GM21529 (cell line): Measurements from ENCODE around the gene ZNF557.
"Not testable (repeated sequence)": the region's sequence is repeated elsewhere in the genome, so short reads cannot be mapped to it uniquely, and the experiment has no call there.

Experiments used
- ATAC-seq: cut with Tn5 transposase; IDR thresholded peaks from one replicate; pipeline ENCODE4 v1.9.1; 2021; ENCODE audit not compliant: unreplicated experiment

Gene ZNF557

DNA sequence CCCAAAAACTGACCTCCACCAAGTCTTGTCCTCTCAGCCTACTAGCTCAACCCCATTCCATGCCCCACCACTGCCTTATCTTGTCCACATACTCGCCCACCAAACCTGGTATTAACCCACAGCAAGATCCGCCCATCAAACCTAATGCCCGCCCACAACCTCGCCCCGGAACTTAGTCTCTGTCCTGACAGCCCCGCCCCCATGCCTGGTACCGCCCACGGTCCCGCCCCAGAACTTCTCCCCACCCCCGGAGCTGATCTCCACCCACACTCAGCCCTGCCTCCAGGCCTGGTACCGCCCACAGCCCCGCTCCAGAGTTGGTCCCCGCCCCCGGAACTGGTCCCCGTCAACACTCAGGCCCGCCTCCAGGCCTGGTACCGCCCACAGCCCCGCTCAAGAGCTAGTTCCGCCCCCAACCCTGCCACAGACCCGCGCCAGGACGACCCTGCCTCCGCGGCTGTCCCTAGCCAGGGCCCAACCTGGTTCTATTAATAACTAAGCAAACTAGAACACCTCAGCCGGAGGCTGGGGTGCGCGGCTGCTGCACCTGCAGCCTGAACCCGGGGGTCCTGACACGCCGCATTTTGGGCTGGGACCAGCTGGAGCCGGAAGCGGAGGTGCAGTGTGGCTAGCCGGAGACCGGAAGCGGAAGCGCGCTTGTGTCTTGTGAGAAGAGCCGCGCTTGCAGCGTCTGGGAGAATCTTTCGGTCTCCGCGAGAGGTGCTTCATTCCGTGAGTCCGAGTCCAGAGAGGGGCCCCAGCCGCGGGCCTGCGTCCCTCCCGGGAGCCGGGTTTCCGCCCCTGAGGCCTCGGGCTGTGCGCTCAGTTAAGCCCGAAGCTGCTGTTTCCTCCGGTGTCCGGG, at the start of gene ZNF557:
ZNF557 (plus strand) TSS at position 662 of the 862 bp plus-strand sequence. CDS start 5,372 bp downstream, outside the sequence.
- peak; percentile 94 for ATAC-seq

DNA sequence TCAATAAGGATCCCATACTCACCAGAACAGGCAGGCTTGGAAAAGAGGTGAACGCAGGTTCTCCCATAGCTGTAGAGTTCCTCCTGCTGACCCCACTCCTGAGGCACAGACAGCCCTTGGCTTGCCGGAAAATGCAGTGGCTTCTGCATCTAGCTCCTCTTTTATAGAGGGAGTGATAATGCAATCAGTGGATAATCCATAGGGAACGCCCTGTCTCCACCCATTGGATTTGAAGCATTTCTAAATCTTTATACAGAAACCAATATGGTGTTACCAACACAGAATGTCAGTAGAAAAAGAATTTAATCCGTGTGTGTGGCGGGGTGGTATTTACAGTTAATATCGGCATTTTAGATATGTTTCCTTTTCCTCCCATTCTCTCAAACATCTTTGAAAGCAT, 48.2 kb upstream of the ZNF557 start, which contains the start of gene MBD3L2B:
MBD3L2B (minus strand) TSS at position 101 of the 400 bp plus-strand sequence; CDS start at position 67, 34 bp downstream.
- not testable (repeated sequence) for ATAC-seq

DNA sequence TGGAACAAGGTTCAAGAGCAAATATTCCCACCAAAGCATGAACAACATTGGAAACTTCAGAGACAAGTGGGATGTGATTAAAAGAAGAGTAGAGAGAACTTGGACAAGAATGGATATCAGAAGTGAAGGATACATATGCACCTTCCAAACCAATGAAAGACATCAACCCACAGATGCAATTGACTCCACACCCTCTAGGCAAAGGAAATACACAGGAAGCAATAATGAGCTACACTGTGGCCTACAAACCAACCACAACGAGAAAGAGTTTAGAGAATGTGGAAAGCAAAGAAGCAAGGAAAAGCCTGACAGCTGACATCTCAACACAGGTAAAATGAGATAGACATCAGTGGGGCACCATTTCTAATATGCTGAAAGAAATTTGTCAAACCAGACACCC, 40.7 kb upstream of the ZNF557 start:
- not testable (repeated sequence) for ATAC-seq

DNA sequence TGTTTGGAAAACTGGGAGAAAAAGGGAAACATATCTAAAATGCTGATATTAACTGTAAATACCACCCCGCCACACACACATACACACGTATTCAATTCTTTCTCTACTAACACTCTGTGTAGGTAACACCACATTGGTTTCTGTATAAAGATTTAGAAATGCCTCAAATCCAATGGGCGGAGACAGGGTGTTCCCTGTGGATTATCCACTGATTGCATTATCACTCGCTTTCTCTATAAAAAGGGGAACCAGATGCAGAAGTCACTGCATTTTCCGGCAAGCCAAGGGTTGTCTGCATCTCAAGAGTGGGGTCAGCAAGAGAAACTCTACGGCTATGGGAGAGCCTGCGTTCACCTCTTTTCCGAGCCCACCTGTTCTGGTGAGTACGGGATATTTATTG, 39.2 kb upstream of the ZNF557 start, which contains the start of gene MBD3L5:
MBD3L5 (plus strand) TSS at position 301 of the 400 bp plus-strand sequence; CDS start at position 335, 34 bp downstream.
- not testable (repeated sequence) for ATAC-seq

DNA sequence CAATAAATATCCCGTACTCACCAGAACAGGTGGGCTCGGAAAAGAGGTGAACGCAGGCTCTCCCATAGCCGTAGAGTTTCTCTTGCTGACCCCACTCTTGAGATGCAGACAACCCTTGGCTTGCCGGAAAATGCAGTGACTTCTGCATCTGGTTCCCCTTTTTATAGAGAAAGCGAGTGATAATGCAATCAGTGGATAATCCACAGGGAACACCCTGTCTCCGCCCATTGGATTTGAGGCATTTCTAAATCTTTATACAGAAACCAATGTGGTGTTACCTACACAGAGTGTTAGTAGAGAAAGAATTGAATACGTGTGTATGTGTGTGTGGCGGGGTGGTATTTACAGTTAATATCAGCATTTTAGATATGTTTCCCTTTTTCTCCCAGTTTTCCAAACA, 29.4 kb upstream of the ZNF557 start, which contains the start of gene MBD3L4:
MBD3L4 (minus strand) TSS at position 101 of the 400 bp plus-strand sequence; CDS start at position 66, 35 bp downstream.
- not testable (repeated sequence) for ATAC-seq

DNA sequence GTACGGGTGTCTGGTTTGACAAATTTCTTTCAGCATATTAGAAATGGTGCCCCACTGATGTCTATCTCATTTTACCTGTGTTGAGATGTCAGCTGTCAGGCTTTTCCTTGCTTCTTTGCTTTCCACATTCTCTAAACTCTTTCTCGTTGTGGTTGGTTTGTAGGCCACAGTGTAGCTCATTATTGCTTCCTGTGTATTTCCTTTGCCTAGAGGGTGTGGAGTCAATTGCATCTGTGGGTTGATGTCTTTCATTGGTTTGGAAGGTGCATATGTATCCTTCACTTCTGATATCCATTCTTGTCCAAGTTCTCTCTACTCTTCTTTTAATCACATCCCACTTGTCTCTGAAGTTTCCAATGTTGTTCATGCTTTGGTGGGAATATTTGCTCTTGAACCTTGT, 27.9 kb upstream of the ZNF557 start:
- not testable (repeated sequence) for ATAC-seq

DNA sequence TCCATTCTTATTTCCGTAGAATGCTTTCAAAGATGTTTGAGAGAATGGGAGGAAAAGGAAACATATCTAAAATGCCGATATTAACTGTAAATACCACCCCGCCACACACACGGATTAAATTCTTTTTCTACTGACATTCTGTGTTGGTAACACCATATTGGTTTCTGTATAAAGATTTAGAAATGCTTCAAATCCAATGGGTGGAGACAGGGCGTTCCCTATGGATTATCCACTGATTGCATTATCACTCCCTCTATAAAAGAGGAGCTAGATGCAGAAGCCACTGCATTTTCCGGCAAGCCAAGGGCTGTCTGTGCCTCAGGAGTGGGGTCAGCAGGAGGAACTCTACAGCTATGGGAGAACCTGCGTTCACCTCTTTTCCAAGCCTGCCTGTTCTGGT, 20.5 kb upstream of the ZNF557 start, which contains the start of gene MBD3L2:
MBD3L2 (plus strand) TSS at position 301 of the 400 bp plus-strand sequence; CDS start at position 354, 53 bp downstream.
- not testable (repeated sequence) for ATAC-seq

DNA sequence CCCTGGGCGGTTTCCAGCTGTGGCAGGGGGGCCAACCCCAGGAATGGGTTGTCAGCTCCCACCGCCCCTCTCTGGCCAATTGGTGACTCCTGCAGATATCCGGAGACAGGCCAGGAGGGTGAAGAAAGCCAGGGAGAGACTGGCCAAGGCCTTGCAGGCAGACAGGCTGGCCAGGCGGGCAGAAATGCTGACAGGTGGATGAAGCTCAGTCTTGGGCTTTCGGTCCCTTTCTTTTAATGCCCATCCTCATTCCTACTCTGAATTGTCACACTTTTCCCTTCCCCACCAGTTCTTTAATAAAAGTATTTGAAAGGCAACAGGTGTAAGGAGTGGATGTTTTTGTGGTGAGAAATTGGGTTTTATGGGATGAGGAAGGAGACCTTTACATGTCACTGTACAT, 18.1 kb upstream of the ZNF557 start:
- not testable (repeated sequence) for ATAC-seq

DNA sequence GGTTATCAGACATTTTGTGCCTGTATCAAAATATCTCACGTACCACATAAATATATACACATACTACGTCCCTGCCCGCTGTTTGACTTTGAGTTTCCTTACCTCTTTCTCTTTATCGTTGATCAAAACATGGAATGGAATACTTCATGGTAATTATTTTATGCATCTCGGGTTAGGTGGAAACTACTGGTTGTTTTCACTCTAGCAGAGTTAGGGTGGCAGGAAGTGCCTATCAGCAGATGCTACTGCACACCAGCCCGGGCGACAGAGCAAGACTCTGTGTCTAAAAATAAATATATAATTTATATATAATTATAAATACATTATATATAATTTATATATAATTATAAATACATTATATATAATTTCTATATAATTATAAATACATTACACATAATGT, 16.6 kb upstream of the ZNF557 start:
- ATAC-seq = not testable (repeated sequence)

DNA sequence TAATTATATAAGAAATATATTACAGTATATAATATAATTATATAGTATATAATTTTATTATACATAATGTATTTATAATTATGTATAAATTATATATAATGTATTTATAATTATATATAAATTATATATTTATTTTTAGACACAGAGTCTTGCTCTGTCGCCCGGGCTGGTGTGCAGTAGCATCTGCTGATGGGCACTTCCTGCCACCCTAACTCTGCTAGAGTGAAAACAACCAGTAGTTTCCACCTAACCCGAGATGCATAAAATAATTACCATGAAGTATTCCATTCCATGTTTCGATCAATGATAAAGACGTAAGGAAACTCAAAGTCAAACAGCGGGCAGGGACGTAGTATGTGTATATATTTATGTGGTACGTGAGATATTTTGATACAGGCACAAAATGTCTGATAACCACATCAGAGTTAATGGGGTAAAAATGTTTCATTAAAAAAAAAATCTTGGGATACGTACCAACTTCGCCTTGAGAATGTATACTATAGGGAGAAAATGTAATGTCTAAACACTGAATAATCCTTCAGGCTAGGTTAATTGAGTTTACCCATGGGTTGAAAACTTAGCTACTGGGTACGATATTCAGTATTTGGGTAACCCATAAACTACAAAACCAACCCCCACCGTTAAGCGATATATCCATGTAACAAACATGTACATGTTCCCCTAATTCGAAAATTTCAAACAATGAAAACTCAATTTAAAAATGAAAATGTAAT, 14.7 kb upstream of the ZNF557 start:
- not testable (repeated sequence) for ATAC-seq

DNA sequence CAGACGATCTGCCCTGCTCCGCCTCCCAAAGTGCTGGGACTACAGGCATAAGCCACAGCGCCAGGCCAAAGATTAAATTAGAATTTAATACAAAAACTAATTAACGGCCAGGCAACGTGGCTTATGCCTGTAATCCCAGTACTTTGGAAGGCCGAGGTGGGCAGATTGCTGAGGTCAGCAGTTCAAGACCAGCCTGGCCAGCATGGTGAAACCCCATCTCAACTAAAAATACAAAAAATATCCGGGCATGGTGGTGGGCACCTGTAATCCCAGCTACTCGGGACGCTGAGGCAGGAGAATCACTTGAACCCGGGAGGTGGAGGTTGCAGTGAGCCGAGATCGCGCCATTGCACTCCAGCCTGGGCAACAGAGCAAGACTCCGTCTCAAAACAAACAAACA, 13.8 kb upstream of the ZNF557 start:
- not testable (repeated sequence) for ATAC-seq

DNA sequence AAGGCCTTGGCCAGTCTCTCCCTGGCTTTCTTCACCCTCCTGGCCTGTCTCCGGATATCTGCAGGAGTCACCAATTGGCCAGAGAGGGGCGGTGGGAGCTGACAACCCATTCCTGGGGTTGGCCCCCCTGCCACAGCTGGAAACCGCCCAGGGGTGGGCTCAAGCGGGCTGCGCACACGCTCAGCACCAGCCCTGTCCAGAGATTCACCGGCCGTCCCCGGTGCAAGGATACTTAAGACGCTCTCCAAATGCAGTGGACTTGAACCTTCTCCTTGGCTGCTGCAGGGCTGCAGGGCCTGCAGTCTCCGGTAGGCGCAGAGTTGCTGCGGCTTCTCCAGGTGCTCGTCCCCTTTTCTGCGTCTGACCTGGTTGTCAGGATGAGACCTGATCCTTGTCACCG, 13.1 kb upstream of the ZNF557 start:
- ATAC-seq = not testable (repeated sequence)

DNA sequence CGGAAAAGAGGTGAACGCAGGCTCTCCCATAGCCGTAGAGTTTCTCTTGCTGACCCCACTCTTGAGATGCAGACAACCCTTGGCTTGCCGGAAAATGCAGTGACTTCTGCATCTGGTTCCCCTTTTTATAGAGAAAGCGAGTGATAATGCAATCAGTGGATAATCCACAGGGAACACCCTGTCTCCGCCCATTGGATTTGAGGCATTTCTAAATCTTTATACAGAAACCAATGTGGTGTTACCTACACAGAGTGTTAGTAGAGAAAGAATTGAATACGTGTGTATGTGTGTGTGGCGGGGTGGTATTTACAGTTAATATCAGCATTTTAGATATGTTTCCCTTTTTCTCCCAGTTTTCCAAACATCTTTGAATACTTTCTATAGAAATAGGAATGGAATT, 10.9 kb upstream of the ZNF557 start, which contains the start of gene MBD3L3:
MBD3L3 (minus strand) TSS at position 101 of the 400 bp plus-strand sequence; CDS start at position 30, 71 bp downstream.
- ATAC-seq = not testable (repeated sequence)

DNA sequence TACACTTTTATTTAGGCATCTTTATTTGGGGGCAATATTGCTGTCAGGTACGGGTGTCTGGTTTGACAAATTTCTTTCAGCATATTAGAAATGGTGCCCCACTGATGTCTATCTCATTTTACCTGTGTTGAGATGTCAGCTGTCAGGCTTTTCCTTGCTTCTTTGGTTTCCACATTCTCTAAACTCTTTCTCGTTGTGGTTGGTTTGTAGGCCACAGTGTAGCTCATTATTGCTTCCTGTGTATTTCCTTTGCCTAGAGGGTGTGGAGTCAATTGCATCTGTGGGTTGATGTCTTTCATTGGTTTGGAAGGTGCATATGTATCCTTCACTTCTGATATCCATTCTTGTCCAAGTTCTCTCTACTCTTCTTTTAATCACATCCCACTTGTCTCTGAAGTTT, 9.5 kb upstream of the ZNF557 start:
- not testable (repeated sequence) for ATAC-seq

DNA sequence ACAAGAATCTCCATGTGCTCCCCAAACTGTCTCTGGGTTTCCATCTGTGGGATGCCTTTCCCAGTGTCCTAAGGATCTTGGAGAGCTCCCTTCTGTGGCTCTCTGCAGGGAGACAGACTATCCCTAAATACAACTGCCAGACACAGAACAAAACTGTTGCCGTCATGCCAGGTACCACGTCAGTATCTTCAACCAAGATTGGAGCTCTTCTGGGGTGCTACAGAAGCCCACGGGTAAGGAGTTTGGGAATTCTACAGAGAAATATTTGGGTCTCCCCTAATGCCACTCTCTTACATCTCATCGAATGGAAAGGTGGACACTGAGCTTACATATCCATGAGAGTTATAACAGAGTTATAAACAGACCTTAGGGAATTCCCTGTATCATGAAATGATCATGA, 6.2 kb upstream of the ZNF557 start:
- ATAC-seq = no peak

DNA sequence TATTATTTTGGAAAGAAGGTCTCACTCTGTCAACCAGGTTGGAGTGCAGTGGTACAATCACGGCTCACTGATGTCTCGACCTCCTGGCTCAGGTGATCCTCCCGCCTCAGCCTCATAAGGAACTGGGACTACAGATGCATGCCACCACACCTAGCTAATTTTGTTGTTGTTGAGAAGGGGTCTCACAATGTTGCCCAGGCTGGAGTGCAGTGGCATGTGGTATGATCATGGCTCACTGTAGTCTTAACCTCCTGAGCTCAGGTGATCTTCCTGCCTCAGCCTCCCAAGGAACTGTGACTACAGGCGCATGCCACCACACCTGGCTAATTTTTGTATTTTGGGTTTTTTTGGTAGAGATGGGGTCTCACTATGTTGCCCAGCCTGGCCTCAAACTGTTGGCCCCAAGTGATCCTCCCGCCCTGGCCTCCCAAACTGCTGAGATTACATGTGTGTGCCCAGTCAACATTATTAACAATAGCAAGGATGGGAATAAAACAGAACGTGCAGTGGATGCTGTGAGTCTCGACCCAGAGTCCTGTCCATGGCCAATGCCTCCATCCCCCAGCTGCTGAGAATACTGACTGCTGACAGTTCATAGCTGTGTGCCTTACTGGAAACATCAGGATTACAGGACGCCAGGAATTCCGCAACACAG, 5.6 kb upstream of the ZNF557 start:
- no peak for ATAC-seq

DNA sequence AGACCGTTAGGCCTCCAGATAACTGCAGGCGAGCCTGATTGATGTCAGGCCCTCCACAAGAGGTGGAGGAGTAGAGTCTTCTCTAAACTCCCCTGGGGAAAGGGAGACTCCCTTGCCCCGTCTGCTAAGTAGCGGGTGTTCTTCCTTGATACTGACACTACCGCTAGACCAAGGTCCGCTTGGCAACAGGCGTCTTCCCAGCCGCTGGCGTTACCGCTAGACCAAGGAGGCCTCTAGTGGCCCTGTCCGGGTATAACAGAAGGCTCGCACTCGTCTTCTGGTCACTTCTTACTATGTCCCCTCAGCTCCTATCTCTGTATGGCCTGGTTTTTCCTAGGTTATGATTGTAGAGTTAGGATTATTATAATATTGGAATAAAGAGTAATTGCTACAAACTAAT, 2.4 kb upstream of the ZNF557 start:
- ATAC-seq = not testable (repeated sequence)

DNA sequence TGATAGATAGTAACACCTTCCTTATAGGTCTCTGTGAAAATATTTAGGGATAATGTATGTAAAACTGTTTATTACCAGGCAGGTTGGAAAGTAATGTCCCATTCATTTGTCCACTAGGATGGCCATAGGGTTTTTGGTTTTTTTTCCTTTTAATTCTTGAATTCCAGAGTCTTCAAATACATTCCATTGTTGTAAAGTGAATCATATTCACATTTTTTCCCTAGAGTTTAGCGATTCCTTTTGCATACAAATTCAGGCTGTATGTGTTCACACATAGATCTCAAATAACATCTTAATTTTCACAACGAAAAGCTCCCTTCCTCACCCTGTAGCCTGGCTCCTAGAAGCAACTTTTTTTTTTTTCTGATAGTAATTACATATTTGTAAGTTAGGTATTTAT, 1.8 kb upstream of the ZNF557 start:
- no peak for ATAC-seq

DNA sequence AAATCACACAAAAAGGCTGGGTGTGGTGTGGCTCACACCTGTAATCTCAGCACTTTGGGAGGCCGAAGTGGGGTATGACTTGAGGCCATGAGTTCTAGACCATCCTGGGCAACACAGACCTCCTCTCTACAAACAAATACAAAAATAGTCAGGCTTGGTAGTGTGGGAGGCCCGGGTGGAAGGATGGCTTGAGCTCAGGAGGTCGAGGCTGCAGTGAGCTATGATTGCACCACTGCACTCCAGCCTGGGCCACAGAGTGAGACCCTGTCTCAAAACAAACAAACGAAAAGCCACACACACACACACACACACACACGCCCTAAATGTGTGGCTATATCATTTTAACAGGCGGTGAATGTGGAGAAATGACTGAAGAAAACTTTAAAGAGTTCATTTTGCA, 904 bp upstream of the ZNF557 start:
- ATAC-seq = no peak

DNA sequence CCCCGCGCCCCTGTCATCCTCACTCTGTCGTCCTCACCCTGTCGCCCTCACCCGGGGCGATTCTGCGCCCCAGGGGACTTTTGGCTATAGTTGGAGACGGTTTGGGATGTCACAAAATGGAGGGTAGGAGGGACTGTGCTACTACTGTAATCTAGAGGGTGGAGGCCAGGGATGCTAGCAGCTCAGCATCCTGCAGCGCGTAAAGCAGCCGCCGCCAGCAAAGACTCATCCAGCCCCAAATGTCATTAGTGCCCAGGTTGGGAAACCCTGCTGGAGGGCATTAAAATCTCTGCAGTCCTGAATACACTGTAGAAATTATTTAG, 362 bp downstream of the ZNF557 start:
- no peak for ATAC-seq

DNA sequence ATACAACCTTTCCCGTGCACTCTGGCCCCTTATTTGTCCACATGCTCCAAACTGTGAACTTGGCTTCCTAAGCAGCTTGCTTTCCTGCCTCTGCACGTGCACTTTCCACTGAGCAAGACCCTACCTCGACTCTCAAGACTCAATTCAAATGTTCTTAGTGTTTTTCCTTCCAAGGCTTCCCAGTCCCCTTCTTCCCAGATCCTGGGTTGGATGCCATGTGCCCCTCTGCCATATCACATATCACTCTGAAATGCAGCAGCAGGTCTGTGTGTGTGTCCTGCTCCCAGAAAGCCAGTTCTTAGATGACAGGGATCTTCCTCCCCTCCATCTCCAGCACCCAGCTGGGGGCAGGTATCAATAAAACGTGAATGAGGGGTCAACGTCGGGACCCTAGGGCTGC, 3.0 kb downstream of the ZNF557 start:
- ATAC-seq = no peak
